Fibroblast of pulmonary artery (primary cell): Measurements from ENCODE around the gene PIAS1.

Experiments used
- DNase-seq: peaks from one replicate; pipeline ENCODE4 v3.0.0-alpha.2; 2010; ENCODE audit warnings: low read depth
- H3K4me3 ChIP-seq: replicated peaks from 2 replicates; pipeline ENCODE4 v1.5.1; 2011; ENCODE audit warnings: low read depth, mild to moderate bottlenecking, control low read depth, low read length, moderate library complexity
- CTCF ChIP-seq: IDR thresholded peaks from 2 replicates; pipeline ENCODE4 v1.5.1; 2011; ENCODE audit warnings: mild to moderate bottlenecking, control low read depth, low read length, inconsistent platforms; ENCODE audit errors: missing control alignments

PIAS1 gene

GRCh38 chr15:68027388-68027787 lies 26.7 kb upstream of the PIAS1 start:
- DNase-seq, result no peak
- no peak for TF ChIP-seq CTCF
- H3K4me3 ChIP-seq, result no peak overlapping the region

- no peak for DNase-seq
- no peak overlapping the region for H3K4me3 ChIP-seq
- no peak for TF ChIP-seq CTCF
Observed at GRCh38 chr15:68028137-68028887, 25.8 kb upstream of the PIAS1 start.

GRCh38 chr15:68028888-68029207 lies 25.3 kb upstream of the PIAS1 start:
- TF ChIP-seq CTCF, result no peak
- H3K4me3 ChIP-seq, result no peak overlapping the region
- no peak for DNase-seq

GRCh38 chr15:68029959-68030358 lies 24.2 kb upstream of the PIAS1 start:
- TF ChIP-seq CTCF, result no peak
- no peak overlapping the region for H3K4me3 ChIP-seq
- DNase-seq, result no peak

GRCh38 chr15:68031404-68031803 lies 22.7 kb upstream of the PIAS1 start:
- no peak overlapping the region for H3K4me3 ChIP-seq
- TF ChIP-seq CTCF, result no peak
- no peak for DNase-seq

- no peak for DNase-seq
- no peak for TF ChIP-seq CTCF
- H3K4me3 ChIP-seq, result no peak overlapping the region
Observed at GRCh38 chr15:68032672-68033071, 21.4 kb upstream of the PIAS1 start.

- TF ChIP-seq CTCF, result no peak
- H3K4me3 ChIP-seq, result no peak overlapping the region
- DNase-seq, result peak; percentile 39
Observed at GRCh38 chr15:68034081-68034480, 20.0 kb upstream of the PIAS1 start.
